Measurements from ENCODE around the gene ICAM4.
A peak's percentile ranks its signal among the peaks of the same experiment; 100 is the strongest.

The ICAM4 gene

DNA sequence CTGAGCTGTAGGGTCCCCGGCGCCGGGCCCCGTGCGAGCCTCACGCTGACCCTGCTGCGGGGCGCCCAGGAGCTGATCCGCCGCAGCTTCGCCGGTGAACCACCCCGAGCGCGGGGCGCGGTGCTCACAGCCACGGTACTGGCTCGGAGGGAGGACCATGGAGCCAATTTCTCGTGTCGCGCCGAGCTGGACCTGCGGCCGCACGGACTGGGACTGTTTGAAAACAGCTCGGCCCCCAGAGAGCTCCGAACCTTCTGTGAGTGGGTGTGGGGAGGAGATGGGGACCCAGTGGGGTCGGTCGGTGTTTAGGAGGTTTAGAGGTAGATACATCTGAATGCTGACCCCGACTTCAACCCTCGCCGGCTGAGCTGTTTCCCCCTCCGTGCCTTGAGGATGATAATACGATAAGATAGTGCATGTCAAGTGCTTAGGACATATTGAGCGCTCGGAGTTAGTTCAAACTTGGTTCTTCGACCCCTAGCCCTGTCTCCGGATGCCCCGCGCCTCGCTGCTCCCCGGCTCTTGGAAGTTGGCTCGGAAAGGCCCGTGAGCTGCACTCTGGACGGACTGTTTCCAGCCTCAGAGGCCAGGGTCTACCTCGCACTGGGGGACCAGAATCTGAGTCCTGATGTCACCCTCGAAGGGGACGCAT, 4.9 kb downstream of the ICAM4 start:
- no peak for DNase-seq

DNA sequence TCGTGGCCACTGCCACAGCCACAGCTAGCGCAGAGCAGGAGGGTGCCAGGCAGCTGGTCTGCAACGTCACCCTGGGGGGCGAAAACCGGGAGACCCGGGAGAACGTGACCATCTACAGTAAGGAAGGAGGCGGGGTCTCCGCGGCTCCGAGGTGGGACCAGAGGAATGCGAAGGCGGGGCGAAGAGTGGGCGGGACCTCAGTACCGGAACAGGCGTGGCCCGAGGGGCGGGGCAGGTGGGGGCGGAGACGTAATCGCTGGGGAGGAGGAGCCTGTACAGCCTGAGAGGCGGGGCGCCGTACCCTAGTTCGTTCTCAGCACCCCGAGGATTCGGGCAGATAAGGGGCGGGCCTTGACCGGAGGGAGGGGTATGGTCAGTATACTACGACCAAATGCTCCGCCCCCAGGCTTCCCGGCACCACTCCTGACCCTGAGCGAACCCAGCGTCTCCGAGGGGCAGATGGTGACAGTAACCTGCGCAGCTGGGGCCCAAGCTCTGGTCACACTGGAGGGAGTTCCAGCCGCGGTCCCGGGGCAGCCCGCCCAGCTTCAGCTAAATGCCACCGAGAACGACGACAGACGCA, 5.5 kb downstream of the ICAM4 start:
- DNase-seq: no peak

- no peak for DNase-seq
Measured at GRCh38 chr19:10292789-10293636, 6.3 kb downstream of the ICAM4 start.

GRCh38 chr19:10293637-10294367, 7.0 kb downstream of the ICAM4 start:
- DNase-seq: no peak

DNA sequence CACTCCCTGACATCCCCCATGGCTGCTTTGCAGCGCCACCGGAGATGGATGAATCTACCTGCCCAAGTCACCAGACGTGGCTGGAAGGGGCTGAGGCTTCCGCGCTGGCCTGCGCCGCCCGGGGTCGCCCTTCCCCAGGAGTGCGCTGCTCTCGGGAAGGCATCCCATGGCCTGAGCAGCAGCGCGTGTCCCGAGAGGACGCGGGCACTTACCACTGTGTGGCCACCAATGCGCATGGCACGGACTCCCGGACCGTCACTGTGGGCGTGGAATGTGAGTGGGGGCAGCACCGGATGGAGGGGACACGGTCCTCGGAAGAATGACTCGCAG, 7.6 kb downstream of the ICAM4 start:
- DNase-seq: no peak

DNA sequence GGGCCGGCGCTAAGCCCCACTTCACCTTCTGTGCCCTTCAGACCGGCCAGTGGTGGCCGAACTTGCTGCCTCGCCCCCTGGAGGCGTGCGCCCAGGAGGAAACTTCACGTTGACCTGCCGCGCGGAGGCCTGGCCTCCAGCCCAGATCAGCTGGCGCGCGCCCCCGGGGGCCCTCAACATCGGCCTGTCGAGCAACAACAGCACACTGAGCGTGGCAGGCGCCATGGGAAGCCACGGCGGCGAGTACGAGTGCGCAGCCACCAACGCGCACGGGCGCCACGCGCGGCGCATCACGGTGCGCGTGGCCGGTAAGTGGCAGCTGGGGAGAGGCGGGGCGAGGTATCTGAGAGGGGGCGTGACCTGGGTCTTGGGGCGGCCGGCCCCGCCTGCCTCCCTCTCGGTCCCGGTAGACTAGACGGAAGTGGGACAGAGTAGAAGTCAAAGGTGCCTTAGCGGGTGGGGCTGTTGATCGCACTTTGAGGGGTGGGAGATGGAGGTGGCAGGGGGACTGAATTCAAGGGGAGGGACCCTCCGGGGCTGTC, 8.6 kb downstream of the ICAM4 start:
- no peak for DNase-seq

DNA sequence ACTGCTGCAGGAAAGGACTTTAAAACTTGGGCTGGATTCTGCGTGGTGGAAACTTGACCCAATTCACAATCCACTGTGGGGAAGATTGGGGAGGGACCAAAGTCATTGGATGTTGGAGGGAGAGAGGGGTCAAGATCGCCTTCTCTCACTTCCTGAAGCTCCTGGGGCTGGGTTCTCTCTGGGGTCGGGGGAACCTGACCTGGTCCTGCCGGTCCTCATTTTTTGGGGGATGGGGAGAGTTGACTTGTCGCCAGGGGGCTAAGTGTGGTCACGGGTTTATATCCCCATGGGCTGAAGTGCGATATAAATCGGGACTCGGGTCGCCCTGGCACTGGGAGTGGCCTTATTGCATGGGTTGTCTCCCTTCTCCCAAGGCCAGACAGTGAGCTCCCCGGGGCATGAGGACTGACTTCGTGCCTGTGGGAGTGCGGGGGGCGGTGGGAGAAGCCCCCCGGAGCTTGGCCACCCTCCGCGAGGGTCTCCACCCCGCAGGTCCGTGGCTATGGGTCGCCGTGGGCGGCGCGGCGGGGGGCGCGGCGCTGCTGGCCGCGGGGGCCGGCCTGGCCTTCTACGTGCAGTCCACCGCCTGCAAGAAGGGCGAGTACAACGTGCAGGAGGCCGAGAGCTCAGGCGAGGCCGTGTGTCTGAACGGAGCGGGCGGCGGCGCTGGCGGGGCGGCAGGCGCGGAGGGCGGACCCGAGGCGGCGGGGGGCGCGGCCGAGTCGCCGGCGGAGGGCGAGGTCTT, 9.3 kb downstream of the ICAM4 start:
- DNase-seq: no peak

GRCh38 chr19:10299545-10300458, 13.0 kb downstream of the ICAM4 start:
- DNase-seq: no peak

DNA sequence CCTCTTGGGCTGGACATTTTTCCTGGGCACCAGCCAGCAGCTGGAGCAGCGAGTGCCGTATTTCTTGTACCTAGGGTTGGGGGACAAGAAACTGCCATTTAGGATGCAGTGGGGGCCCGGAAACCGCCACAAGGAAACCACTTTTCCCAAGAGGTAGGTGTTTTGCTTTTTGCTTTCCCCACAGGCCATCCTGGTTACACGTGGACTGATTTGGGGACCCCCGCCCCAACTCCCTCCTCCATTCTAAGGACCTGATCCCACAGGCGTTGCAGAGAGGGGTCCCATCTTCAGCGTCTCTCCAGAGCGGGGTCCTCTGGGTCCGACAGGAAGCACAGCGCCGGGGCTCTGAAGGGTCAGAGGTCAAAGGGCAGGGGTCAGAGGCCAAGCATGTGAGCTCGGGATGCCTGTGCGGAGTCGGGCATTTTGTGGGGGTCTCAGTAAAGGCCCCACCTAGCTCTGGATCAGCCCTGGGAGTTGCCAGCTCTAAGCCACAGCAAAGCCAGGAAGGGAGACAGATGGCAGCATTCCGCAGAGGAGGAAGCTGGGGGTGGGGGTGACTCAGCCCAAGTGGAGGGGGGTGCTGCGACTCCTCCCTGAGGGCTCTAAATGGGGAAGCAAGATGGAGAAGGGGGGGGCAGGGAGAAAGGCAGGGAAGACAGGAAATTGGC, 18.5 kb downstream of the ICAM4 start:
- no peak for DNase-seq

- DNase-seq: no peak
Measured at GRCh38 chr19:10306327-10306726, 19.6 kb downstream of the ICAM4 start.

GRCh38 chr19:10309423-10309822, 22.7 kb downstream of the ICAM4 start, which contains the start of gene ZGLP1:
Gene ZGLP1, minus strand, starts transcription at chr19:10309815.
- DNase-seq: no peak

DNA sequence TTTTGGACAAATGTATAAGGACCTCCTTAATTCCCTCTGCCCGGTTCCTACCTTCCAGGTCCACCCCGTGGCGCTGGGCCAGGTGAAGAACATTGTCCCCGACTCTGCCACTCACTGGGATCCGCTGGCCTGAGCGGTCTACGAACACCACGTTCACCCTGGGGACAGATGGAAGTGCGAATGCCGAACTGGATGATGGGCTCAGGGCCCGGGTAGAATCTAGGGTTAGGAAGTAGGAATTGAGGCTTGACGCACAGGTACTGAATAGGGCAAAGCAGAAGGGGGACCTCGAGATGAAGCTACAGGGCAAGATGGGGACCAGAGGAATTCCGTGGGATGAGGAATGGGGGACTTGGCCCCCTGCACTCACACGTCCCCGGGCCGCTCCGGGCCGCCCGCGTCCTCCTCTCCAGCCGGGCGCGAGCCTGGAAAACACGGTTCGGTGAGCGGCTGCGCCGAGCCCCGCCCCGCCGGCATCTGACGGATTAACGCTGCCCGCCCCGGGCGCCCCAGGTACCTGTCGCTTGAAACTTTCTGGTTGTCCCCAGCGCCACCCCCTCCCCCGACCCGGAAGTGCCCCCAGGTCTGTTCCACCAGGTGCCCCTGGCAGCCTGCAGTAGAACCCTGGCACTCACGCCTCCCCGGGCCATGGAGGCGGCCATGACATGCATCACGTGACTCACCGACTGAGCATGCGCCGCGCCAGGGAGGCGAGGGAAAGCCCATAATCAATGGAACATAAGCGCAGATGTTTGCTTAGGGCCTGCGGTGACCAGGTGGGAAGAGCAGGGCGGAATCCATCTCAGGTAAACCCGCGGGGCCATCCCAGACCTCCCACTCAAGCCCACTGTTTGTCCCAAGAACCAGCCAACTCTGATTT, 28.8 kb downstream of the ICAM4 start, which contains the start of gene FDX2:
Gene FDX2, minus strand, starts transcription at position 681 of the 880 bp plus-strand sequence. Its CDS starts 19 bp downstream, at position 662.
- DNase-seq: peak; percentile 42 to 75

DNA sequence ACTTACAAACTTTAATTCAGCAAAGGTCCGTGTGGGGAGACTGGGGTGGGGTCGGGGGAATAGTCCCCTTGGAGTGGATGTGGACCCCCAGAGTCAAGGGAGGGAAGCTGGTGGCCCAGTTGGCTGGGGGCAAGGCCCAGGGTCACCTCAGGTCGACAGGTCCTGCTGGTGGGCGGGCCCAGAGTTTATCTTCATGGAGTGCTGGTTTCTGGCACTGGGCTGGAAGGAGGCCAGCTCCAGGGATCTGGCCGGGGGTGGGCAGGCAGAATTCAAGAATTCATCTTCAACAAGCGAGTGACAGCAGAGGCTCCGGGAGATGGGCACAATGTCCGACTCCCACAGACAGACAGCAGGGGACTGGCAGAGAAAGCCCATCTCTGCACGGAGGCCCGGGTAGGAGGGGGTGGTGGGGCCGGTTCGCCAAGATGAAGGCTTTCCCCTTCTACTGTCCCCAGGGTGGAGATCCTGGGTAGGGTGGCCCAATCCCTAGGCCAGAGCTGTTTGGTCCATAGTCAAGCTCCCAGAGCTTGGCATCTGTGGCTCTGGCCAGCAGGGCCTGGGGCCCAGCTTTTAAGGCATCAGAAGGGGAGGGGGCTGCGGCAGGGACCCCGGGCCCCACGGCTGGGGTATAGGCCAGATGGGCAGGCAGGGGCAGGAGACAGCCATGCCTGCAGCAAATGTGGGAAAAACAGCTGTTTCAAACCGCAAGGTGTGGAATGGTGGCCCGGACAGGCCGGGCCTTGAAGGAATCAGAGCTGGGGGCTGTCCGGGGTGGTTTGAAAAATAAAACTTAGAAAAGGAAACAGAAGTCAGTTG, 29.7 kb downstream of the ICAM4 start:
- DNase-seq: no peak

GRCh38 chr19:10317045-10317856, 30.5 kb downstream of the ICAM4 start:
- DNase-seq: no peak

DNA sequence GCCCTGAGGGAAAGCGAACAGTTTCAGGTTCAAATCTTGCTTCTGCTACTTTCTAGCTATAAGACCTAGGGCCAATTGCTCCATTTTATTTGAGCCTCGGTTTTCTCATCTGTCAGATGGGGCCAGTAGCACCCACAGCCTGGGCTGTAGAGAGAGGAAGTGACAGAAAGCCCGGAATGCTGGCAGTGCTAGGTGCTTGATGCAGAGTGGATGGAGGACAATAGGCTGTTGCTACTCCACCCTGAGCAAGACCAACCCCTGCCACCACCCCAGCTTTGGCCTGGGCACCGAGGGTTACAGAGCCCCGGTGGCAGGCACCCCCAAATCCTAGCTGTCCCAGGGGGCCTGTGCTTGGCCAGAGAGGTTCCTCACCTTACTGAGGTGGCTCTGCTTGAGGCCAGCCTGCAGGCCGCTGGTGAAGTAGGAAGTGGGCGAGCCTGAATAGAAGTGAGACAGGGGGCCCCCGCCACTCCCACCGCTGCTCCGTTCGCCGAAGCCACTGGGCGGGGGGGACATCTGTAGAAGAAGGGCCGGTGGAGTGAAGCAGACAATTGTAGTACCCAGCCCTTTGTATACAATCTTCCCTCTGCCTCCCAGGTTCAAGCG, 31.2 kb downstream of the ICAM4 start:
- DNase-seq: no peak

DNA sequence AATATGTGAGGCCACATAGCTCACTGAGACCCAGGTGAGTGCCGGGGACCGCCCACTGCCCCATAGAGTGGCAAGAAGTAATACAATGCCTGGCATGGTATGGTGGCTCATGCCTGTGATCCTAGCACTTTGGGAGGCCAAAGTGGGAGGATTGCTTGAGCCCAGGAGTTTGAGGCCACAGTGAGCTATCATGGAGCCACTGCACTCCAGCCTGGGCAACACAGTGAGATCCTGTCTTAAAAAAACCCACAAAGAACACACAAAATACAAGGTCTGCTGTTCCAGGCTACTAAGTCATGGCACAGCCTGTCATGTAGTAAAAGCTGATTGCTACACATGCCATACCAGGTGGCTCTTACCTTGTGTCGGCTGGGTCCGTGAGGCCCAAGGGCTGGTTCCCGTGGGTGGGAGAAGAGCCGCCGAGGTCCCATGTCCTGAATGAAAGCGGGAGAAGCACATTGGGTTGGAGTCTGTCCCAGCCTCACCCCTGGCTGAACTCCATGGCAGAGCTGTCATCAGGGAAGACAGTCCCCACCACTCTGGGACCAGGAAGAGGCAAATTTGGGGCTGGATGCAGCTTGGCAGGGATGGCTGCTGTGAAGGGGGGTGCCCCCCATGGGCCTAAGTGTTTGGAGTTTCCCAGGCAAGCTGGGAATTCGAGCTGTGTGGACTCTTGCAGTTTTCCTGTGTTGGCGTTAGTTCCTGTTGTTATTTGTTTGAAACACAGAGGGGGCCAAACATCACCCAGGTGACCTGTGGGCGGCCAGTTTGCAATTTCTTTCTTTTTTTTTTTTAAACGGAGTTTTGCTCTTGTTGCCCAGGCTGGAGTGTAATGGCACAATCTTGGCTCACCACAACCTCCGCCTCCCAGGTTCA, 32.3 kb downstream of the ICAM4 start:
- DNase-seq: no peak

Data from SW 1271 (cell line).